ENCODE data around the gene GH1.
"Not testable (repeated sequence)": the region's sequence is repeated elsewhere in the genome, so short reads cannot be mapped to it uniquely, and the experiment has no call there.

The GH1 gene

GRCh38 chr17:63870292-63870665 is 48.4 kb downstream of the GH1 start:
- not testable (repeated sequence) for DNase-seq (ENCODE audit: low read depth)

GRCh38 chr17:63869491-63870291 is 48.9 kb downstream of the GH1 start:
- DNase-seq (ENCODE audit: low read depth); H3K4me3 ChIP-seq (ENCODE audit: low read depth, low read length); in situ Hi-C loops (cut with HindIII; ENCODE audit: low sequenced_read_pairs): not testable (repeated sequence)
- peak; percentile 18 for TF ChIP-seq CTCF (IDR thresholded peaks at IDR 0.05; ENCODE audit: low read depth, low read length, missing control alignments)

More at GRCh38 chr17:63870292-63870665, 48.4 kb downstream of the GH1 start:
- H3K4me3 ChIP-seq (ENCODE audit: low read depth, low read length); in situ Hi-C loops (cut with HindIII; ENCODE audit: low sequenced_read_pairs): not testable (repeated sequence)
